Subcutaneous adipose tissue (tissue), 4 donors: ENCODE measurements around the gene ITGB5. TPM values are rescaled to one million over a fixed set of nuclear protein-coding genes. Genes with fewer than 3 reads are reported as not detected.

ENCODE experiments used
- total RNA-seq, 4 donors: library from RNA; depleted of rRNA; stranded (reverse); fragments of >200 nt; gene quantifications; one replicate each; pipeline ENCODE4 v1.1.0, GENCODE V29; 2016
- TF ChIP-seq, protein P1 (sequence below): fragments of 450-650 bp; IDR thresholded peaks from one replicate; pipeline ENCODE4 v1.5.1; 2016; ENCODE audit warnings: low read depth, mild to moderate bottlenecking, control low read depth, antibody characterized with exemption, moderate library complexity

Gene ITGB5
- total RNA-seq, 4 donors from 2014 or later, result 165 to 320 (median 262) TPM

DNA sequence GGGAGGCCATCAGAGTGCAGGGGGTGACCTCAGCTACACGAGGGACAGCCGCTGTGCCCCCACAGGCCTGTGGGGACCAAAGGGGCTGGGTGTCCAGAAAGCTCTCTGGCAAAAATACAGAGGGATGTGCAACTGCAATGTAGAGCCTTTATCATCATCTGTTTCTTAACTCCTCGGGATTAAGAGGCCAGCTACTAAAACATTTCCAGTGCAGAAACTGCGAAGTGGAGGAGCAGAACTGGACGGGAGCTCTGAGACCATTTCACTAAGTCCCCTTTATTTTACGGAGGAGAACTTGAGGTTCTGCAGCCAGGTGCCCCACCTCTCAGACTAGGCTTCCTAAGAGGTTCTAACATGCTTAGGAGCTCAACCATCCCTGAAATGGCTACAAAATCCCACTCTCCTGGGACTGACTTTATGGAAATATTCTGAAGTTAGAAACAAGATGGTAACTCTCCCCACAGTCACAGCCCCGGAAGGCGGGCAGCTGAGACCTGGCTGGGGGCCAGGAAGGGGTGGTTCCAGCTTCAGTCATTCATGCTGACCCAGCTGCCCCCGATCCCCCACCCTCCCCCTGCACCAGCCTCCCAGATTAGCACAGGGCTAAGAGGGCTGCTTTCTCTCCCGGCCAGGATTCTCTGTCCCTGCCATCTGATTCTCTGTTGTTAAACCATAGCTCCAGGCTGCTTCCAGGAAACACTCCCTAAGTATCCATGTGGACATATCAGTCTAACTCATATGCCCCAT is 116.7 kb downstream of the ITGB5 start:
- TF ChIP-seq, protein P1, sequence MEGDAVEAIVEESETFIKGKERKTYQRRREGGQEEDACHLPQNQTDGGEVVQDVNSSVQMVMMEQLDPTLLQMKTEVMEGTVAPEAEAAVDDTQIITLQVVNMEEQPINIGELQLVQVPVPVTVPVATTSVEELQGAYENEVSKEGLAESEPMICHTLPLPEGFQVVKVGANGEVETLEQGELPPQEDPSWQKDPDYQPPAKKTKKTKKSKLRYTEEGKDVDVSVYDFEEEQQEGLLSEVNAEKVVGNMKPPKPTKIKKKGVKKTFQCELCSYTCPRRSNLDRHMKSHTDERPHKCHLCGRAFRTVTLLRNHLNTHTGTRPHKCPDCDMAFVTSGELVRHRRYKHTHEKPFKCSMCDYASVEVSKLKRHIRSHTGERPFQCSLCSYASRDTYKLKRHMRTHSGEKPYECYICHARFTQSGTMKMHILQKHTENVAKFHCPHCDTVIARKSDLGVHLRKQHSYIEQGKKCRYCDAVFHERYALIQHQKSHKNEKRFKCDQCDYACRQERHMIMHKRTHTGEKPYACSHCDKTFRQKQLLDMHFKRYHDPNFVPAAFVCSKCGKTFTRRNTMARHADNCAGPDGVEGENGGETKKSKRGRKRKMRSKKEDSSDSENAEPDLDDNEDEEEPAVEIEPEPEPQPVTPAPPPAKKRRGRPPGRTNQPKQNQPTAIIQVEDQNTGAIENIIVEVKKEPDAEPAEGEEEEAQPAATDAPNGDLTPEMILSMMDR, result no peak

DNA sequence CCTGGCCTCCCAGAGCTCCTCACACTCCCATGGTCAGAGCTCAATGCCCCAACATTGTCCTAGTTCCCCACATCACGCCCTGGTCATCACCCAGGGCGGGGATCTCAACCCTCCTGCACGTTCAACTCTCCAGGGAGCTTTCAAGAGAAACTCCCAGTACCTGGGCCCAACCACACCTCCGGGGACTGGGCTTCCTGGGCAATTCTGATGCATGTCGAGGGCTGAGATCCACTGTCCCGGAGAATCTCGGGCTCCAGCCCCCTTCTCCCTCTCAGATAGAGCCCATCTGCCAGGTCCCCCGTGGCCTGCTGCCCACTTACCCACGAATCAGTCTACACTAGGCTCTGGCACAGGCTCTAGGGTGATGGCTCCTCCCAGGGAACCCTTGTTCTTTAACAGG is 117.7 kb downstream of the ITGB5 start:
- TF ChIP-seq, protein P1, result no peak

DNA sequence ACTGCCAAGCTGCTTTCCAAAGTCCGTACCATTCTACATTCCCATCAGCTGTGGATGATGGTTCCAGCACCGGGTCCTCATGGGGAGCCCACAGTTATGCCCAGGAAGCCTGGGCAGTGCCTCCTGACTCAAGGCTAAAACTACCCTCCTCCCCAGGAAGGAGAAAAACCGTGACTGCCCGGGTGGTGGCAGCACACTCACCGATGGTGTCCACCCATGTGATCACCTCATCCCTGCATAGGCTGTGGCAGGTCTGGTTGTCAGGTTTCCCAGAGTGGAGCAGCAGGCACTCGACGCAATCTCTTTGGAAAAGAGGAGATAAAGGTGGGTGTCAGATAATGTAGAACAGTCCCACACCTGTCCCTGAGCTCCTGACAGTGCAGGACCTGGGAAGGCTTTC is 118.4 kb downstream of the ITGB5 start:
- TF ChIP-seq, protein P1, result no peak

DNA sequence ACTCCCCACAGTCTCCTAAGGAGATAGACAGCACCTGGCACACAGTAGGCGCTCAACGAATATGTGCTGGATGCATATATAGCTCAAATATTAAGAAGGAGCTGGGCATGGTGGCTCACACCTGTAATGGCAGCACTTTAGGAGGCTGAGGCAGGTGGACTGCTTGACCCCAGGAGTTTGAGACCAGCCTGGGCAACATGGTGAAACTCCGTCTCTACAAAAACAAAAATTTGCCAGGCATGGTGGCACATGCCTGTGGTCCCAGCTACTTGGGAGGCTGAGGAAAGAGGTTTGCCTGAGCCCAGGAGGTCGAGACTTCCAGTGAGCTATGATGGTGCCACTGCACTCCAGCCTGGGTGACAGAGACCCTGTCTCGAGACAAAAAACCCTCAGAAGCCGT is 119.5 kb downstream of the ITGB5 start:
- TF ChIP-seq, protein P1, result no peak

DNA sequence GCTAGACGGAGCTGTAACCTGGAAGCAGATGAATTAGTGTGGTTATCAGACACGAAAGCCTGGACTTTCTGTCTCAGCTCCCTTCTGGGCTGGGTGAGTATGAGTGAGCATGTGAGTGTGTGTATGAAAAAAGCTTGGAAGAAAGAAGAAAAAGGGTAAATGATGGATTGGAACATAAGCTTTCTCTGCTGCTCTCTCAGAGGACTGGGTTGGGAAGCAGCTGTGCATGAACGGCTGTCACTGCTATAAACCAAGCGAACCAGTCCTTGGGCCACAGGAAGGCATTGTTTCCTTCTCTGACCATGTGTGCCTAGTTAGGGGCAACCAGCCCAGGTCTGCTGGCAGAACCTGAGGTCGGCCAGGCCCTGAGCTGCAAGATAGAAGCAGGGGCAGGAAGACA is 119.9 kb downstream of the ITGB5 start:
- TF ChIP-seq, protein P1, result no peak

DNA sequence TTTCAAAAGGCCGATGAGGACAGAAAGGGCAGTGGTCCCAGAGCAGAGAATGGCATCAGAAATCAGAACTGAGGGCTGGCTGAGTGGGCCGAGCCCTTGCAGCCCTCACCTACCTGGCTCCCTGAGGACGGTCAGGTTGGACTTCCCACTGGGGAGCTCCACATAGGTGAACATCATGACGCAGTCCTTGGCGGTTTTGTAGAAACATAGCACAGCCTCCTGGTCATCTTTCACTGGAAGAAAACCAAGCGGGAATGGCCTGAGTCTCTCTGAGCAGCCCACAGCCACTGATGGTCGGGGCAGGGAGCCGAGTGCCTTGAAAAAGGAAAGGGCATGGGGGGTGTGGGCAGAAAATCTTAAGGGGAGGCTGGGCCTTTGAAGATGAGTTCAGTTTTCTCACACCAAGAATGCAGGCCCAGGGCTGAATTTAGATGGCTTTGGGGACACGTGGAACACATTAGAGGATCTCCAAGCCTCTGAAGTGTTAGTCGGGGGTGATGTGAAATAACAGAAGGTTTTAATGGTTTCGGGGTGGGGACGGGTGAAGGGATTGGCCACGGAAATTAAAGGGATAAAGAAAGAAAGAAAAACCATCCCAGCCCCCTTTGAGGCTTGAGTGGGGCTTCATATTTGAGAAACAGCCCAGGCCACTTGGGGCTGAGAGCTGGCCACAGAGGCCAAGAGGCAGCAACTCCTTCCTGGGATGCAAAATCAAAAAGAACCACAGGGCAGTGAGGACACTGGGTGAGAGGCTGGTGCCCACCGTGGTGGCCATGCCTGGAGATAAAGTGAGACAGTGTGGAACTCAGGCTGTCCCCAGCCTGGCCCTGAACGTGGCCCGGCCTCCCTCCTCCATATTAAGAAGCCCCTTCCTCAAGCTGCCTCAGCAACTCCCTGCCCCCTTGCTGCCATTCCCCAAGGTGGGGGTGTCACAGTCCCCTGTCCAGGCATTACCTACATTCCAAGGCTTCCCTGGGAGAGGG is 120.8 kb downstream of the ITGB5 start:
- TF ChIP-seq, protein P1, result no peak
